Measurements from ENCODE around the gene MASP2.
"Not testable (repeated sequence)": the region's sequence is repeated elsewhere in the genome, so short reads cannot be mapped to it uniquely, and the experiment has no call there.

Gene MASP2

DNA sequence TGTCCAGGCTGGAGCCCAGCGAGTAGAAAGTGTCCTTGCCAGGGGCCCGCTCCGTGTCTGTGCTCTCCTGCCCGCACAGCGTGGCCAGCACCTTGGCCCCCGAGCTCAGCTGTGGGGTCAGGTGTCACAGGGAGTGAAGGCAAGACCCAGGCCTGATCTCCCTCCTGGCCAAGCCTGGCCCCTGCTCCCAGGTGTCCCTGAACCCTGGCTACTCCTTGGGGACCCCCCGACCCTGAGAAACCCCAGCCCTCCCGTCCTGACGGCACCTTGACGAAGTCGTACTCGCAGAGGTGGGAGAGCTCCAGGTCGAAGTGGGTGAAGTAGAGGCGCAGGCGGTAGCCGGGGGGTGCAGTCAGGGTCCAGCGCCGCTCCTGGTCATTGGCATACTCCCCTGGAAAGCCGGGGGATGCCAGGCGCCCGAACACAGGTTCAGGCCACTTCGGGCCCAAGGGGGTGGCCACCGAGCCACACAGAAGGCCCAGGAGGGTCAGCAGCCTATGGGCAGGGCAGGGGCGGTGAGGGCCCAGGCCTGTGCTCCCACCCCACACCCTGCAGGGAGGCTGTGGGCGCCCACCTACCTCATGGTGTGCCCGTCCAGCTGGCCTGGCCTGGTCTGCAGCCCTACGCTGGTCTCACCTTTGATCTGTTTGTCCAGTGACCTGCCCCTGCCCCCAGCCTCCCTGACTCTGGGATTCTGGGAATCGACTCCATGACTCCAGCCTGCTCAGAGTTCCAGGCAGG is at the start of gene MASP2:
Gene MASP2 (minus strand): TSS at position 615 of the 741 bp plus-strand sequence. CDS start 32 bp downstream, at position 583.
- FAIRE-seq: no peak
- DNase-seq (ENCODE audit: insufficient read length, low spot score): no peak
- TF ChIP-seq, protein P1, sequence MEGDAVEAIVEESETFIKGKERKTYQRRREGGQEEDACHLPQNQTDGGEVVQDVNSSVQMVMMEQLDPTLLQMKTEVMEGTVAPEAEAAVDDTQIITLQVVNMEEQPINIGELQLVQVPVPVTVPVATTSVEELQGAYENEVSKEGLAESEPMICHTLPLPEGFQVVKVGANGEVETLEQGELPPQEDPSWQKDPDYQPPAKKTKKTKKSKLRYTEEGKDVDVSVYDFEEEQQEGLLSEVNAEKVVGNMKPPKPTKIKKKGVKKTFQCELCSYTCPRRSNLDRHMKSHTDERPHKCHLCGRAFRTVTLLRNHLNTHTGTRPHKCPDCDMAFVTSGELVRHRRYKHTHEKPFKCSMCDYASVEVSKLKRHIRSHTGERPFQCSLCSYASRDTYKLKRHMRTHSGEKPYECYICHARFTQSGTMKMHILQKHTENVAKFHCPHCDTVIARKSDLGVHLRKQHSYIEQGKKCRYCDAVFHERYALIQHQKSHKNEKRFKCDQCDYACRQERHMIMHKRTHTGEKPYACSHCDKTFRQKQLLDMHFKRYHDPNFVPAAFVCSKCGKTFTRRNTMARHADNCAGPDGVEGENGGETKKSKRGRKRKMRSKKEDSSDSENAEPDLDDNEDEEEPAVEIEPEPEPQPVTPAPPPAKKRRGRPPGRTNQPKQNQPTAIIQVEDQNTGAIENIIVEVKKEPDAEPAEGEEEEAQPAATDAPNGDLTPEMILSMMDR (IDR thresholded peaks at IDR 0.05; ENCODE audit: insufficient read depth, missing control alignments): no peak

DNA sequence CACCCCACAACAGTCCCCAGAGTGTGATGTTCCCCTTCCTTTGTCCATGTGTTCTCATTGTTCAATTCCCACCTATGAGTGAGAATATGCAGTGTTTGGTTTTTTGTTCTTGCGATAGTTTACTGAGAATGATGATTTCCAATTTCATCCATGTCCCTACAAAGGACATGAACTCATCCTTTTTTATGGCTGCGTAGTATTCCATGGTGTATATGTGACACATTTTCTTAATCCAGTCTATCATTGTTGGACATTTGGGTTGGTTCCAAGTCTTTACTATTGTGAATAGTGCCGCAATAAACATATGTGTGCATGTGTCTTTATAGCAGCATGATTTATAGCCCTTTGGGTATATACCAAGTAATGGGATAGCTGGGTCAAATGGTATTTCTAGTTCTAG is 36.7 kb upstream of the MASP2 start:
- FAIRE-seq; DNase-seq (ENCODE audit: insufficient read length, low spot score): not testable (repeated sequence)

DNA sequence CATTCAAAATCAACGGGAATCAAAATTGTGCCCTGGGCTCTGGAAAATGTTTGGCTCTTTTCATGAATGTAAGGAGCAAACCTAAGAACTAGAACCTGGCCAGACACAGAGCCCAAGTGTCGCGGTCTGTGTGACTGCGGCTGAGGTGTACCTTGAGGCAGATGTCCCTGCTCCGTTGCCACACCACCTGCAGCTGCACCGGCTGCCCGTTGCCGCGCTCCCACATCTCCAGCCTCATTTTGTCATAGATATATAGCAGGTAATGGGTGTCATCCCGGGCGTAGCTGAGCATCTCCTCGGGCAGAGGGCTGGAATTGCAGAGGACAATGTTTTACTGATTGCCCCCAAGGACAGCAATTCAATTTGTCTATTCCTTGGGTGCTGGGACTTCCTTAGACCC is 33.9 kb upstream of the MASP2 start:
- FAIRE-seq: no peak
- TF ChIP-seq, protein P1 (IDR thresholded peaks at IDR 0.05; ENCODE audit: insufficient read depth, missing control alignments): no peak

DNA sequence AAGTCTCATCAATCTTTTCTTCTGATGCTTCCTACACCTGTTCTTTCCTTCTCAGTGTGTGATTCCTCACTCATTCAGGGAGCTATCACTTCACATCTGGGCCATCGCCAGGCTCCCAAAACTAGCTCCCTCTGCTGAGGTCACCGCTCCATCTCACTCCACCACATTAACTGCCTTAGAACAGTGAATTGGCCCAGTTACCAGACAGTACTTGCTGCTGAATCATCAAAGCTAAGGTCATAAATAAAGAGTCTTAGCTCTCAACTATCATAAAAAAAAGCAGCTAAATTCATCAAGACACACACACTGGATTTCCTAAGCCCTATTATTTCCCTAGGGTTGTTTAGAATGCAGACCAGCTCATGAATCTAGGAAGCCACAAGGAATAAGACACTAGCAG is 31.6 kb upstream of the MASP2 start:
- DNase-seq (ENCODE audit: insufficient read length, low spot score) (no peak), FAIRE-seq (no peak)
- TF ChIP-seq, protein P1 (IDR thresholded peaks at IDR 0.05; ENCODE audit: insufficient read depth, missing control alignments): no peak

More for the DNA sequence above, 33.9 kb upstream of the MASP2 start:
- DNase-seq (ENCODE audit: insufficient read length, low spot score): no peak

DNA sequence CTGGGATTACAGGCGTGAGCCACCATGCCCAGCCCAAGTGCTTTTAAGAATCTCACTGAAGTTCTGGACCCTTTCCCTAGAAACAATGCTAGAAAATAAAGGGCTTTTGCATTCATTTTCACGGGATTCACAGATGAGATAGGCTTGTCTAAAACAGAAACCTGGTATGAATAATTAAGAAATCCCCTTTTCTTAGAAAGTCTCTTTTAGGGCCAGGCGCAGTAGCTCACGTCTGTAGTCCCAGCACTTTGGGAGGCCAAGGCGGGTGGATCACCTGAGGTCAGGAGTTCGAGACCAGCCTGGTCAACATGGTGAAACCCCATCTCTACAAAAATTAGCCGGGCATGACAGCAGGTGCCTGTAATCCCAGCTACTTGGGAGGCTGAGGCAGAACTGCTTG is 26.4 kb upstream of the MASP2 start:
- not testable (repeated sequence) for DNase-seq (ENCODE audit: insufficient read length, low spot score); FAIRE-seq

DNA sequence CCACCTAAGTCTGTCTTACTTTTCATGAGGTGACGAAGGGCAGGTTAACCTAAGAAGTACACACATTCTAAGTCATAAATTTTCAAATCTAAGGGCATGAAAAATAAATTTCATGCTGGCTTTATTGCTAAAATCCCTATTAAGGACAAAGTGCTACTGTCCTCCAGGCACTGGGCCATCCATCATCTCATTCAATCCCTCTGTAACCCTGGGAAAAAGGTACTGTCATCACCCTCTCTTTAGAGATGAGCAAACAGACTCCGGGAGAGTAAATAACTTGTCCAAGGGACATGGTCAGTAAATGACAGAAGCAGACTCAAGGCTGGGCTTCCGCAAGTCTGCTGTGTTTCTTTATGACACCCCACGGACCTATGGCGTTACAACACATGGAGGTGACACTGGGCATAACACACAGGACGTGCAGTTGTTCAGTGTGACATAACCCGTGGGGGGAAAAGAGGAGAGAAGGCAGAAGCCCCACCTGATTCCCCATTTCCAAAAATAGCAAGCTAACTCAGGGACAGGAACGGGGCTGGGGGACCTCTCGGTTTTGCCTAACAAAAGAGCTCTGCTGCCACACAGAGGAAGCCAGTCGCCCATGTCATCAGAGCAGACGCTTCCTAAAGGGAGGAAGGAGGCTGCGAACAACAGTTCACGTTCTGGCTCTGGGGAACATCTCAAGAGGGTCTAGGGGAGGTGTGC is 25.3 kb upstream of the MASP2 start:
- TF ChIP-seq, protein P1 (IDR thresholded peaks at IDR 0.05; ENCODE audit: insufficient read depth, missing control alignments): no peak
- DNase-seq (ENCODE audit: insufficient read length, low spot score) (no peak), FAIRE-seq (no peak)

DNA sequence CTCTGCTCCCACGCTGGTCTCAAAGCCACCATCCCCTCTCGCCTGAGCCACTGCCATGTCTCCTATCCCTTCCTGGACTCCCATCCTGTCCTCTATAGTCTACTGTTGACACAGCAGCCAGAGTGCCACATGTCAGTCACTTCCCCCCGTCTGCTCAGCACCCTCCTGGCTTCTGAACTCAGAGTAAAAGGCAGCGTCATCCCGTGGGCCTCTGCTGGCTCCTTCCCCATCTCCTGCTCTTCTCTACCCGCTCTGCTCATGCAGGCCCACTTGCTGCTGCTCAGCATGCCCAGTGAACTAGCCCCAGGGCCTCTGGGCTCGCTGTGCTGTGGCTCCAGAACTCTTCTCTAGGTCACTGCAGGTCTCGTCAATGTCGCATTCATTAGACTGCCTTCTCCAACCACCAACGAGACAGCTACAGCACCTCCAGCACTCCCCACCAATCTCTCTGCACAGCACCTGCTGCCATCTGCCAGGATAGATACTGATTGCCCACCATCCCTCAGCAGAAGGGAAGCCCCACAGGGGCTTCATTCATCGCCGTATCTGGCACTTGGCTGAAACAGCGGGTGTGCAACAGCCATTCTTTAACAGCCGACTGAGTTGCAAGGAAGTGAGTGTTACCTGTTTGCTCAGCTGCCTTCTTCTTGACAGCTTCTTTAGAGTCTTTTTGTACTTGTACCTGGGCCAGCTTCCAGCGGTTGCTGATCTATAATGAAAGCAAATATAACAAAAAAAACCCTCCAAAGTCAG is 24.6 kb upstream of the MASP2 start:
- DNase-seq (ENCODE audit: insufficient read length, low spot score) (no peak), FAIRE-seq (no peak)
- TF ChIP-seq, protein P1 (IDR thresholded peaks at IDR 0.05; ENCODE audit: insufficient read depth, missing control alignments): no peak

DNA sequence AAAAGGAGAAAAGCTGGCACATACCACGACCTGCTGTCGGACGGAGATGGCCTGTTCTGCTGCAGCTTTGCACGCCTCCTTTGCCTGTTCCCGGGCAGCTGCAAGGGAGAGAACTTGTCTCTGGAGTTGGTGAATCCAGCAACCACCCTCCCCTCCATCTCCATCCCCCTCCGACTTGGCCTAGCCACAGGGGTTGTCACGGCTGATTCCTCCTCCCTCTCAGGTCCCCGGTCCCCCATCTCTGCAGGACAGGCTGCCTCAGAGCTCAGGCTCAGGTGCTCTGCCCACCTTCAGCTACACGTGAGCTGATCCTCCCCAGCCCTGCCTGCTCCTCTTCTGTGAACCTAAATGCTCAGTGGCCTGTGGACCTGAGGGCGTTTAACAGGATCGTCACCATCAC is 23.8 kb upstream of the MASP2 start:
- DNase-seq (ENCODE audit: insufficient read length, low spot score) (no peak), FAIRE-seq (no peak)
- TF ChIP-seq, protein P1 (IDR thresholded peaks at IDR 0.05; ENCODE audit: insufficient read depth, missing control alignments): no peak

Data from D721Med (cell line).